ENCODE results near the gene SMIM36. TPM values are rescaled to one million over a fixed set of nuclear protein-coding genes. Genes with fewer than 3 reads are reported as not detected.

The SMIM36 gene
- total and polyA plus RNA-seq, 2 experiments from 2014 or later: not detected

GRCh38 chr17:55482591-55483389, 28.5 kb downstream of the SMIM36 start (continued):
- no peak for TF ChIP-seq REST (IDR thresholded peaks at IDR 0.05; ENCODE audit: unreplicated experiment)
- no peak for TF ChIP-seq NANOG (IDR thresholded peaks at IDR 0.05; ENCODE audit: borderline replicate concordance)
- no peak for TF ChIP-seq EZH2phosphoT487 (IDR thresholded peaks at IDR 0.05; ENCODE audit: unreplicated experiment)
- no peak for TF ChIP-seq JUNB (IDR thresholded peaks at IDR 0.05; ENCODE audit: unreplicated experiment)
- no peak for TF ChIP-seq EZH2 (IDR thresholded peaks at IDR 0.05; ENCODE audit: low read depth, unreplicated experiment)

DNA sequence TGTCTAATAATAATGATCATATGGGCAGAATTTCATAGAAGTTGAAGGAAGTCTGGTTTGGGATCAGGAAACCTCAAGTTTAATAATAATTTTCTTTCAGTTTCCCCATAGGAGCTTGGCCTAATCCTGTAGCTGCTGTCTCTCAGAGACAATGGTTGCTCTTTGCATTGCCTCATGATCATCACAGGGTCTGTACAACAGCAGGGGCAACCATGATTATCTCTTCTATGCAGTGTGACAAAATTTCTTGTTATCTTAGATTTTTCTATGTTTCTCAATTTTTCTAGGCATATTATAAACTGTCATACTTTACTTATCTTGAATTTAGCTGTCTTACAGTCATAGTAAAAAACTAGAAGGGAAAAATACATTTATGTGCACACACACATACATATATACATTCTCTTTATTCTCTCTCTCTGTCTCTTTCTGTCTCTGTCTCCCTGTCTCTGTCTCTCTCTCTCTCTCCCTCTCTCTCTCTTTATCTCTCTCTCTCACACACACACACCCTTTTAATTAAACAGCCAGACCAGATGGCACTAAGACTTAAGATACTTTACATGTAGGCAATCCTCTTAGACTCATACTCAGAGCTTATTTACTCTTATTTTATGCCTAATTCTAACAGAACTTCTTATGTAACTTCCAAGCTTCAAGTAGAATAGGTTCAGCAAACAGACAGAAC, 30.5 kb downstream of the SMIM36 start:
- no peak overlapping the region for H2AFZ ChIP-seq
- no peak overlapping the region for H3K4me3 Mint-ChIP-seq
- peaks cover 11% of the 10 kb centered on the region for H3K4me1 Mint-ChIP-seq
- no peaks in the 10 kb centered on the region for H3K9me3 Mint-ChIP-seq
- DNase-seq (ENCODE audit: low spot score): no peak
- H3K4me2 ChIP-seq: no peak overlapping the region
- H3K36me3 ChIP-seq (ENCODE audit: insufficient read depth): no peaks in the 10 kb centered on the region
- ATAC-seq: no peak
- no peaks in the 10 kb centered on the region for H3K36me3 Mint-ChIP-seq (ENCODE audit: low read depth)
- no peaks in the 10 kb centered on the region for H3K27me3 ChIP-seq (ENCODE audit: insufficient read depth)
- no peaks in the 10 kb centered on the region for H3K27me3 Mint-ChIP-seq (ENCODE audit: insufficient read depth, low read depth, poor library complexity)
- H3K9me2 ChIP-seq (ENCODE audit: insufficient read depth): no peaks in the 10 kb centered on the region
- no peaks in the 10 kb centered on the region for H3K4me1 ChIP-seq (ENCODE audit: insufficient read depth)
- no peaks in the 10 kb centered on the region for H3K79me2 ChIP-seq (replicated peaks; ENCODE audit: insufficient read depth)
- TF ChIP-seq JUNB (IDR thresholded peaks at IDR 0.05; ENCODE audit: unreplicated experiment) (no peak), ZNF114 (CRISPR knock-in tag; IDR thresholded peaks at IDR 0.05) (no peak), REST (IDR thresholded peaks at IDR 0.05; ENCODE audit: unreplicated experiment) (no peak), POLR2AphosphoS5 (IDR thresholded peaks at IDR 0.05; ENCODE audit: low read depth) (no peak), CREB1 (CRISPR knock-in tag; IDR thresholded peaks at IDR 0.05; ENCODE audit: low read depth) (no peak), ZNF331 (CRISPR knock-in tag; IDR thresholded peaks at IDR 0.05; ENCODE audit: low read depth) (no peak)
- TF ChIP-seq, protein P1, sequence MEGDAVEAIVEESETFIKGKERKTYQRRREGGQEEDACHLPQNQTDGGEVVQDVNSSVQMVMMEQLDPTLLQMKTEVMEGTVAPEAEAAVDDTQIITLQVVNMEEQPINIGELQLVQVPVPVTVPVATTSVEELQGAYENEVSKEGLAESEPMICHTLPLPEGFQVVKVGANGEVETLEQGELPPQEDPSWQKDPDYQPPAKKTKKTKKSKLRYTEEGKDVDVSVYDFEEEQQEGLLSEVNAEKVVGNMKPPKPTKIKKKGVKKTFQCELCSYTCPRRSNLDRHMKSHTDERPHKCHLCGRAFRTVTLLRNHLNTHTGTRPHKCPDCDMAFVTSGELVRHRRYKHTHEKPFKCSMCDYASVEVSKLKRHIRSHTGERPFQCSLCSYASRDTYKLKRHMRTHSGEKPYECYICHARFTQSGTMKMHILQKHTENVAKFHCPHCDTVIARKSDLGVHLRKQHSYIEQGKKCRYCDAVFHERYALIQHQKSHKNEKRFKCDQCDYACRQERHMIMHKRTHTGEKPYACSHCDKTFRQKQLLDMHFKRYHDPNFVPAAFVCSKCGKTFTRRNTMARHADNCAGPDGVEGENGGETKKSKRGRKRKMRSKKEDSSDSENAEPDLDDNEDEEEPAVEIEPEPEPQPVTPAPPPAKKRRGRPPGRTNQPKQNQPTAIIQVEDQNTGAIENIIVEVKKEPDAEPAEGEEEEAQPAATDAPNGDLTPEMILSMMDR (conservative IDR thresholded peaks at IDR 0.05; ENCODE audit: low read depth in 2 of 2): no peak
- H3K27ac ChIP-seq (ENCODE audit: low read depth): no peak overlapping the region
- no peaks in the 10 kb centered on the region for H3F3A ChIP-seq (replicated peaks; ENCODE audit: low read depth)
- H3K4me3 ChIP-seq: no peak overlapping the region
- no peak overlapping the region for H3K27ac Mint-ChIP-seq
- no peaks in the 10 kb centered on the region for H4K20me1 ChIP-seq (replicated peaks; ENCODE audit: insufficient read depth)
